Kidney (tissue), 14 donors: ENCODE measurements around the gene GALNT9. TPM values are rescaled to one million over a fixed set of nuclear protein-coding genes. Genes with fewer than 3 reads are reported as not detected.

Source experiments
- DNase-seq, 5 donors: peaks; one replicate each; pipeline ENCODE4 v3.0.0-alpha.2; 2013 to 2020
- FAIRE-seq: peaks from 2 replicates; lab custom pipeline; 2012; peaks lifted over from hg19 to GRCh38; lab: Jason Lieb, UNC
- H3K27ac ChIP-seq, 2 donors: one replicate each; pipeline ENCODE4 v1.7.0; 2013; ENCODE audit warnings: low read depth in 2 of 2, low read length in 2 of 2, inconsistent platforms in 1 of 2
- H3K27me3 ChIP-seq: one replicate; pipeline ENCODE4 v1.7.1; 2013; ENCODE audit warnings: low read length, inconsistent platforms; ENCODE audit not compliant: control insufficient read depth, insufficient read depth
- H3K36me3 ChIP-seq, 3 donors: one replicate each; pipeline versions ENCODE4 v1.7.0 to v1.7.1; 2013; ENCODE audit warnings: low read length in 3 of 3, control low read depth in 1 of 3, inconsistent platforms in 1 of 3; ENCODE audit not compliant: insufficient read depth in 3 of 3, control insufficient read depth in 2 of 3
- H3K4me1 ChIP-seq, 3 donors: one replicate each; pipeline versions ENCODE4 v1.7.0 to v1.7.1; 2013; ENCODE audit warnings: low read length in 3 of 3, inconsistent platforms in 1 of 3, low read depth in 1 of 3; ENCODE audit not compliant: control insufficient read depth in 2 of 3, insufficient read depth in 2 of 3
- H3K4me3 ChIP-seq, 3 donors: one replicate each; pipeline versions ENCODE4 v1.7.0 to v1.8.1; 2013; ENCODE audit warnings: low read length in 3 of 3, control low read depth in 1 of 3, inconsistent platforms in 1 of 3
- H3K9ac ChIP-seq, 3 donors: one replicate each; pipeline versions ENCODE4 v1.7.0 to v1.7.1; 2013; ENCODE audit warnings: low read length in 3 of 3, control low read depth in 1 of 3, inconsistent platforms in 1 of 3
- H3K9me3 ChIP-seq, 3 donors: one replicate each; pipeline versions ENCODE4 v1.7.0 to v1.7.1; 2013; ENCODE audit warnings: low read length in 3 of 3, control low read depth in 1 of 3, inconsistent platforms in 1 of 3; ENCODE audit not compliant: control insufficient read depth in 2 of 3, insufficient read depth in 1 of 3
- CTCF ChIP-seq: IDR thresholded peaks from 3 replicates; pipeline ENCODE4 v1.5.1; 2012; ENCODE audit warnings: mild to moderate bottlenecking, moderate library complexity, borderline replicate concordance; ENCODE audit not compliant: insufficient read depth; ENCODE audit errors: extremely low read depth
- intact Hi-C: fragments of 100-400 bp; cut with DNase I; formaldehyde crosslinking; loops from one replicate; pipeline ENCODE4 v1.11.1; 2022
- polyA plus RNA-seq: library from polyadenylated mRNA; stranded (reverse); fragments of 350-450 nt; fragmentation: Illumina TruSeq; extraction: RNeasy Lipid Tissue Mini Kit (QIAGEN cat#74804); gene quantifications from one replicate; pipeline ENCODE4 v1.2.3, GENCODE V29; 2014; ENCODE audit warnings: low read depth, low replicate concordance; ENCODE audit not compliant: insufficient read depth
- total RNA-seq: library from RNA; stranded (reverse); fragmentation: NEBNext Ultra II Directional; extraction: Animal tissue kit (Norgen Biotek cat#: 25700); gene quantifications from one replicate; pipeline ENCODE4 v1.2.1, GENCODE V29; 2021
- donor health status: control.
- donor health status: control.
- donor health status: control.
- donor health status: control.
- donor health status: control.
- donor health status: DM: yes; HTN: yes; CAD: no.
- donor health status: Normal renal cell carcinoma (clear cell type).

The GALNT9 gene
- total and polyA plus RNA-seq, 2 donors from 2014 or later = 4.8 to 20.7 TPM

GRCh38 chr12:132202929-132203721 is 126.3 kb downstream of the GALNT9 start:
- intact Hi-C loops = no loop called here
- FAIRE-seq (no peak), DNase-seq (peak in 1 of 5 donors; percentile 71)
- Histone ChIP-seq H3K4me3 (no peak overlapping the region), H3K9me3 (no peaks in the 10 kb centered on the region), H3K9ac (no peak overlapping the region), H3K4me1 (peaks cover 0 to 15% (median 0%) of the 10 kb centered on the region in 3 donors), H3K27ac (no peak overlapping the region), H3K27me3 (no peaks in the 10 kb centered on the region), H3K36me3 (no peaks in the 10 kb centered on the region)
- no peak for TF ChIP-seq CTCF

GRCh38 chr12:132201391-132202120 is 127.8 kb downstream of the GALNT9 start:
- no peaks in the 10 kb centered on the region for H3K36me3 ChIP-seq
- peak in 1 of 5 donors; percentile 73 for DNase-seq
- no peak overlapping the region for H3K9ac ChIP-seq
- no peaks in the 10 kb centered on the region for H3K9me3 ChIP-seq
- H3K4me1 ChIP-seq = peaks cover 0 to 14% (median 0%) of the 10 kb centered on the region in 3 donors
- no peaks in the 10 kb centered on the region for H3K27me3 ChIP-seq
- FAIRE-seq = no peak
- no peak for TF ChIP-seq CTCF
- no peak overlapping the region for H3K4me3 ChIP-seq
- intact Hi-C loops = no loop called here
- H3K27ac ChIP-seq = no peak overlapping the region

GRCh38 chr12:132200800-132201199 is 128.6 kb downstream of the GALNT9 start:
- Histone ChIP-seq H3K27me3 (no peaks in the 10 kb centered on the region), H3K4me1 (peaks cover 0 to 8% (median 0%) of the 10 kb centered on the region in 3 donors), H3K4me3 (no peak overlapping the region), H3K36me3 (no peaks in the 10 kb centered on the region), H3K27ac (no peak overlapping the region), H3K9me3 (no peaks in the 10 kb centered on the region), H3K9ac (no peak overlapping the region)
- intact Hi-C loops = no loop called here
- FAIRE-seq = no peak
- TF ChIP-seq CTCF = no peak
- DNase-seq = no peak
